Measurements from ENCODE around the gene ZC3H4. TPM values are rescaled to one million over a fixed set of nuclear protein-coding genes. Genes with fewer than 3 reads are reported as not detected.
"Not testable (repeated sequence)": the region's sequence is repeated elsewhere in the genome, so short reads cannot be mapped to it uniquely, and the experiment has no call there.

ZC3H4 gene
- total RNA-seq, 4 donors from 2014 or later: 16.4 to 26.2 (median 20.1) TPM

DNA sequence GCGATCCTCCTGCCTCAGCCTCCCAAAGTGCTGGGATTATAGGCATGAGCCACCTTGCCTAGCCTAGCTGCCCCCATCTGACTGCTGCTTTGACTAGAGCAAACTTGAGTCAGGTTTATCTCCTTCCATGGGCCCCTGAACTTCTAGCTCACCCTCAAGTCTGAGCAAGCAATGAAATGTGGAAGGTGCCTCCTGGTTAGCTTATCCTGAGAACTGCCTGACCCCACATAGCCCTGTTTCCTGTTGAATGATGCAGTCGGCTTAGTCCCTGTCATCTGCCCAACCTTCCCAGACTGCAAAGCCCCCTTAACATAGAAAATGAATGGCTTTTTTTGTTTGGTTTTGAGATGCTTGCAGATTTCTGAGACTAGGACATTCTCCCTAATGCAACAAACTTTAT, 56.2 kb downstream of the ZC3H4 start:
- no peaks in the 10 kb centered on the region for H3K27me3 ChIP-seq
- H3K27ac ChIP-seq: no peak overlapping the region
- no peak overlapping the region for H3K4me3 ChIP-seq
- no peak for DNase-seq
- no peaks in the 10 kb centered on the region for H3K36me3 ChIP-seq
- H3K4me1 ChIP-seq: no peaks in the 10 kb centered on the region
- TF ChIP-seq POLR2A (IDR thresholded peaks at IDR 0.05): no peak
- TF ChIP-seq, protein P1, sequence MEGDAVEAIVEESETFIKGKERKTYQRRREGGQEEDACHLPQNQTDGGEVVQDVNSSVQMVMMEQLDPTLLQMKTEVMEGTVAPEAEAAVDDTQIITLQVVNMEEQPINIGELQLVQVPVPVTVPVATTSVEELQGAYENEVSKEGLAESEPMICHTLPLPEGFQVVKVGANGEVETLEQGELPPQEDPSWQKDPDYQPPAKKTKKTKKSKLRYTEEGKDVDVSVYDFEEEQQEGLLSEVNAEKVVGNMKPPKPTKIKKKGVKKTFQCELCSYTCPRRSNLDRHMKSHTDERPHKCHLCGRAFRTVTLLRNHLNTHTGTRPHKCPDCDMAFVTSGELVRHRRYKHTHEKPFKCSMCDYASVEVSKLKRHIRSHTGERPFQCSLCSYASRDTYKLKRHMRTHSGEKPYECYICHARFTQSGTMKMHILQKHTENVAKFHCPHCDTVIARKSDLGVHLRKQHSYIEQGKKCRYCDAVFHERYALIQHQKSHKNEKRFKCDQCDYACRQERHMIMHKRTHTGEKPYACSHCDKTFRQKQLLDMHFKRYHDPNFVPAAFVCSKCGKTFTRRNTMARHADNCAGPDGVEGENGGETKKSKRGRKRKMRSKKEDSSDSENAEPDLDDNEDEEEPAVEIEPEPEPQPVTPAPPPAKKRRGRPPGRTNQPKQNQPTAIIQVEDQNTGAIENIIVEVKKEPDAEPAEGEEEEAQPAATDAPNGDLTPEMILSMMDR (IDR thresholded peaks at IDR 0.05): no peak
- H3K9me3 ChIP-seq: no peaks in the 10 kb centered on the region
- WGBS, 2 donors: 56% methylated on average over 2 of the region's 2 CpGs
- intact Hi-C loops (cut with DNase I): no loop called here

DNA sequence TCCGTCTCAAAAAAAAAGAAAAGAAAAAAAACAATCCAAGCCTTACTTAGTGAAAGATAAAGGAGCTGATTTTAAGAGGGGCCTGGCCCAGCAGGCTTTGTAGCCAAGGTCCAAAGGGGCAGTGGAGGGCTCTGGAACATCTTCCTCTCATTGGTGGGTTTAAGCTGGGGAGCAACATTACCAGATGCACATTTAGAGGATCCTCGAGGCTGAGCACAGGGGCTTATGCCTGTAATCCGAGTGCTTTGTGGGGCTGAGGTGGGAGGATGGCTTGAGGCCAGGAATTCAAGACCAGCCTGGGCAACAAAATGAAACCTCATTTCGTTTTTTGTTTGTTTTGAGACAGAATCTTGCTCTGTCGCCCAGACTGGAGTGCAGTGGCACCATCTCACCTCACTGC, 57.2 kb downstream of the ZC3H4 start:
- Histone ChIP-seq H3K4me1 (no peaks in the 10 kb centered on the region), H3K4me3 (no peak overlapping the region), H3K9me3 (no peaks in the 10 kb centered on the region), H3K27ac (no peak overlapping the region), H3K36me3 (no peaks in the 10 kb centered on the region), H3K27me3 (no peaks in the 10 kb centered on the region)
- no peak for DNase-seq
- intact Hi-C loops (cut with DNase I): no loop called here
- 39 to 44% methylated on average over 5 of the region's 5 CpGs for WGBS, 2 donors
- TF ChIP-seq, protein P1 (IDR thresholded peaks at IDR 0.05): no peak
- no peak for TF ChIP-seq POLR2A (IDR thresholded peaks at IDR 0.05)

DNA sequence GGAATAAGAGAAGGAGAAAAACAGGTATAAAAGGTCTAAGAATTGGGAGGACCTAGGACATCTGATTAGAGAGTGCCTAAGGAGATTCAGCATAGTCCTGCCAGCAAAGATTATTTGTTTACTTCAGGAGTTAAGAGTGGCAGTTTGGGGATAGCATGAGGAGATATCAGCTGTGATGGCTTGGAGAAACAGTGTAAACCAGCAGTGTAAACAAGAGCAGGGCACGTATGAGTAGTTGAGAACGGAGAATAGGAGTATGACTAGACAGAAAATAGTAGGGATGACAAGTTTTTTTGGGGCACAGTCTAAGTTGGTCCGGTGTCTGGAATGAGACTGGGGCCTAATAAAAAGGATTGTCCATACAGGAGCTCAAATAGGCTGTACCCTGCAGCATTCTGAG, 63.0 kb downstream of the ZC3H4 start:
- DNase-seq; H3K4me3 ChIP-seq; H3K36me3 ChIP-seq; H3K9me3 ChIP-seq; H3K27ac ChIP-seq; H3K27me3 ChIP-seq; intact Hi-C loops (cut with DNase I): not testable (repeated sequence)
- whole genome bisulfite sequencing, 2 donors: 73 to 78% methylated on average over 3 of the region's 3 CpGs
- peaks cover 8 to 25% (median 13%) of the 10 kb centered on the region in 3 donors for H3K4me1 ChIP-seq

DNA sequence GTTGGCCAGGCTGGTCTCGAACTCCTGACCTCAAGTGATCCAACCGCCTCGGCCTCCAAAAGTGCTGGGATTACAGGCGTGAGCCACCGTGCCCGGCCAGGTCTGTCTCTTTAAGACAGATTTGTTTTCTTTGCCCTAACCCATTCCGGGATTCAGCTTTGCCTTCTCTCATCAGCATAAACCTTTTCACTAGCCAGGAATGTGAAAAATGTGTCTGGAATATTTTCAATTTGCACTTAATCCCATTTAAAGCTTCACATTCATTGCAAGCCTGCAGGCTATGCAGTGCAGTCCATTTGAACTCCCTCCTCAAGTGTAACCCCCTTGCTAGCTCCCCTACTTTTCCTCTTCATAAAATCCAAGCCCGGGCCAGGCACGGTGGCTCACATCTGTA, 64.3 kb downstream of the ZC3H4 start:
- intact Hi-C loops (cut with DNase I): no loop called here
- no peak for DNase-seq
- TF ChIP-seq POLR2A (IDR thresholded peaks at IDR 0.05): no peak
- peaks cover 8 to 25% (median 13%) of the 10 kb centered on the region in 3 donors for H3K4me1 ChIP-seq
- 31 to 36% methylated on average over 8 to 9 of the region's 9 CpGs for WGBS, 2 donors
- peaks cover 0 to 20% (median 0%) of the 10 kb centered on the region in 3 donors for H3K36me3 ChIP-seq
- H3K9me3 ChIP-seq: no peaks in the 10 kb centered on the region
- H3K27me3 ChIP-seq: no peaks in the 10 kb centered on the region
- peak overlapping the region; percentile 14 to 98 (median 90) for H3K4me3 ChIP-seq
- H3K27ac ChIP-seq: peak overlapping the region in 2 of 4 donors; percentile 37 to 60

DNA sequence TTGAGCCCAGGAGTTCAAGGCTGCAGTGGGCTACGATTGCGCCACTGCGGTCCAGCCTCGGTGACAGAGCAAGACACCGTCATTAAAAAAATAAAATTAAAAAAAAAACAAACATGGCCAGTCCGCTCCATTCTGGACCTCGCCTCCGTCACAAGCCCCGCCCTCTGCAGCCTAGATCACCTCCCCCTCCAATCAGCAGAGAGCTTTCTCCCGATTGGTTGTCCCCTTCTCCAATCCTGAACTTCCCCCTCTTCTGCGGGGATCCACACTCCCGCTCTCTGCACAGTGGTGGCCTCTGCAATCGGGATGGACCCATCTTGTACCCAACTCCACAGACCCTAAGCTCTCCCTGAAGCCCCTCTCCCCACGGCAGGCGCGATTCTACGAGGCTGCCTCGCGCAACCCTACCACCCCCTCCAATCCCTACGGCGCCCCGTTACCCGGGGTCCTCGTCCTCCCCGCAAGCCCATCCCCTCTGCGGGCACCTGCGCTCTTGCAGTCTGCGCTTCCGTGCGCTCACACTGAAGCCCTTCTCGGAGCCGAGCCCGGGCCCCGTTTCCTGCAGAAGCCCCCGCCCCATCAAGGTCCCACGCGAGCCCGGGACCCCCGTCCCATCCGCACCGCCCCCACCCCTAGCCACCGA, 65.7 kb downstream of the ZC3H4 start:
- Histone ChIP-seq H3K27ac (peak overlapping the region; percentile 69 to 93 (median 88)), H3K9me3 (no peaks in the 10 kb centered on the region), H3K4me1 (peaks cover 8 to 25% (median 13%) of the 10 kb centered on the region in 3 donors), H3K27me3 (no peaks in the 10 kb centered on the region), H3K4me3 (peak overlapping the region; percentile 85 to 100 (median 96)), H3K36me3 (peaks cover 0 to 29% (median 0%) of the 10 kb centered on the region in 3 donors)
- WGBS, 2 donors: 7 to 11% methylated on average over 25 to 26 of the region's 42 CpGs
- no peak for TF ChIP-seq POLR2A (IDR thresholded peaks at IDR 0.05)
- TF ChIP-seq, protein P1 (IDR thresholded peaks at IDR 0.05): no peak
- peak; percentile 31 for DNase-seq
- intact Hi-C loops (cut with DNase I): no loop called here

DNA sequence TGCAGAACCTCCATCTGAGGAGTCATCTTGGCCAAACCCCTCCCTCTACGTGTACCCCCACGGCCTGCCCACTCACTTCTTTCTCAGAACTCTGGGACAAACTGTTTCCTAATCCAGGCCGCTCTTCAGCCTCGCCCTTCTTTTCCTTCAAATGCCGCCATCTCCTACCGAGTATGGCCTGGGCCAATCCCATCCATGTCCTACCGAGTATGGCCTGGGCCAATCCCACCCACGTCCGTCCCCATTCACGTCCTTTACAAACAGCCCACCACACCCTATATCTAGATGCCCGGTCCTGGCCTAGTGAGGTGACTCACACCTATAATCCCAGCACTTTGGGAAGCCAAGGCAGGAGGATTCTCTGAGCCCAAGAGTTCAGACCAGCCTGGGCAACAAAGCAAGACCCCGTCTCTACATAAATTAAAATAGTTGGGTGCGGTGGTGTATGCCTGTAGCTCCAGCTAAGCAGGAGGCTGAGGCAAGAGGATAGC, 66.3 kb downstream of the ZC3H4 start:
- Histone ChIP-seq H3K27me3 (no peaks in the 10 kb centered on the region), H3K36me3 (peaks cover 0 to 29% (median 0%) of the 10 kb centered on the region in 3 donors), H3K4me3 (peak overlapping the region in 3 of 4 donors; percentile 85 to 98 (median 94)), H3K4me1 (peaks cover 8 to 25% (median 13%) of the 10 kb centered on the region in 3 donors), H3K9me3 (no peaks in the 10 kb centered on the region), H3K27ac (peak overlapping the region in 2 of 4 donors; percentile 69 to 93)
- intact Hi-C loops (cut with DNase I): no loop called here
- WGBS, 2 donors: 58 to 63% methylated on average over 12 to 13 of the region's 13 CpGs
- DNase-seq: no peak
- TF ChIP-seq, protein P1 (IDR thresholded peaks at IDR 0.05): no peak
- no peak for TF ChIP-seq POLR2A (IDR thresholded peaks at IDR 0.05)
